Inflammatory macrophage treated with lipopolysaccharide for 4 hours (primary cell): ENCODE measurements around the gene YWHAQ.
"Not testable (repeated sequence)": the region's sequence is repeated elsewhere in the genome, so short reads cannot be mapped to it uniquely, and the experiment has no call there.

Experiments used
- DNase-seq: peaks from one replicate; pipeline ENCODE4 v3.0.0-alpha.2; 2020

Gene YWHAQ

DNA sequence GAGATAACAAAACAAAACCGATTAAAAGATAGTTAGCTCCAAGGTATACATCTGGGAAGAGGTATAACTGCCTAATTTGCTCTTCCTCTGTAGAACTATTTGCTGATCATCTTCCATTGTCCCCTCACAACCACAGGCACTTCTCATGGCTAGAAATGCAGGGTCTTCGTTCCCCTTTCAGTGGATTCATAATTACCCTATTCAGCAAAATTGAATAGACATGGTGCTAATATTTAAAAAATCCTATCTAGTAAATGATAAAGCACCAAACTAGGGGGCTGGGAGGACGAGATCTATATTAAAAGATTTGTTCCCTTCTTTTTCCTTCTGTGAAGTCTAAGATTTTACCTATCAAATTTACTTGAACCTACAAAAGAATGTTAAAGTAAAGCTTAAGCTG, 44.3 kb downstream of the YWHAQ start:
- no peak for DNase-seq

DNA sequence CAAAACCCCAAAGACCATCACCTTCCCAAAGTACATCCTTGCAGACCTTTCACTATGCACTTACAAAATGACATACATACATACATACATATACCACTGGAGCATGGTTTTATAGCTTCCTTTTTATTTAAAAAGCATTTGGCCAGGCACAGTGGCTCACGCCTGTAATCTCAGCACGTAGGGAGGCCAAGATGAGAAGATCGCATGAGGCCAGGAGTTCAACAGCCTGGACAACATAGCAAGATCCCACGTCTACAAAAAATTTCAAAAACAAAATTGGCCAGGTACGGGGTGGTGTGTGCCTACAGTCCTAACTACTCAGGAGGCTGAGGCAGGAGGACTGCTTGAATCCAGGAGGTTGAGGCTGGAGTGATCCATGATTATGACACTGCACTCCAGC, 45.3 kb downstream of the YWHAQ start:
- DNase-seq = no peak

DNA sequence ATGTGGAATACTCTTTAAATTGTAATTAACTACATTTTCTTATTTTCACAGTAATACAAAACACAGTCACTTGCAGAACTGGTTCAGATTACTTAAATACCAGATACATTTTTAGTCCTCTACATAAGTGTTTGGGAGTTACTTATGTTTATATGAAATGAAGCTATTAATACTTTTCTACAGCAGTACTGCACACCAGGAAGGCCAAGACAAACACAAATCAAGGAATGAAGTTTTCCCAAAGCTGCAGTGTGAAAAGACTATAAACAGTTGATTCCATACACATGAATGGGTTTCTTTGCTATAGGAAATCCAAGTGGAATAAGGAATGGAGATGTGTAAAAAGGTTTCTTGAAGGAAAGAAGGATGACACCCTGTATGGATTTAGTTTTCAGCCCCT, 45.9 kb downstream of the YWHAQ start:
- not testable (repeated sequence) for DNase-seq

DNA sequence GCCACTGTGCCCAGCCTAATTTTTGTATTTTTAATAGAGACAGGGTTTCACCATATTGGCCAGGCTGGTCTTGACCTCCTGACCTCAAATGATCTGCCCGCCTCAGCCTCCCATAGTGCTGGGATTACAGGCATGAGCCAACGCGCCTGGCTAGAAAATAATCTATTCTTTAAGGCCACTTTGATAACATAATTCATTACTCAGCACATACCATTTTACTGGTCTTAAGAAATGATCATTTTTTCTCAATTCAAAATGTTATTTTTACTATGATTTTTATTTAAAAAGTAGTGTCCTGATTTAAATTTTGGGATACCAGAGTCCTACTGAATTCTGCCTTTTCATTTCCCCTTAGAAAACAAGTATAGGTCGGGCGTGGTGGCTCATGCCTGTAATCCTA, 48.2 kb downstream of the YWHAQ start:
- DNase-seq = no peak

DNA sequence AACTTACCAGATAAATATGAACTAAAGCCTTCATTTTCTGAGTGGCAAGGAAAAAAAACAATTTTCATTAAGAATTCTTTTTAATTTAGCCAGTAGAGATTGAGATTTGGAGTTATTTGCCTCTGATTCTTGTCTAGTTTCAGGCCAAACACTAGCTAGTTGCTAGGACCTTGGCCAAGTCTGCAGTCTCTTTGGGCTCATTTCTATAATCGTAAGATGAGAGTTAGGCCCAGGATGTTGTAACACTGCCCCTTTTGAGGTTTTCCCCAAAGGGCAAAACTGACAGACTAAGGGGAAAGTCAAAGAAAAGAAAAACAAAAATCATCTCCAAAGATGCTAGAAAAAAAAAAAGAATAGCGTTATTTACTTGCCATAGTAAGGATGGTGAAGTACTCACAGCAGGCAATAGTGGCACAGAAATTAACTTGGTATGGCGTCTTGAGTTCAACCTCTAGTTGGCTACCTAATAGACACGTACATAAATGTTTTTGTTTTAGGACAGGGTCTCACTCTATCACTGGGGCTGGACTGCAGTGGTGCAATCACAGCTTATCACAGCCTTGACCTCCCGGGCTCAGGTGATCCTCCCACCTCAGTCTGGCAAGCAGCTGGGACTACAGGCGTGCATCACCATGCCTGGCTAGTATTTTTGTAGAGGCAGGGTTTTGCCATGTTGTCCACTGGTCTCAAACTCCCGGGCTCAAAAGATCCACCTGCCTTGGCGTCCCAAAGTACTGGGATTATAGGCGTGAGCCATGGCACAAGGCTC, 52.1 kb downstream of the YWHAQ start:
- DNase-seq = no peak

DNA sequence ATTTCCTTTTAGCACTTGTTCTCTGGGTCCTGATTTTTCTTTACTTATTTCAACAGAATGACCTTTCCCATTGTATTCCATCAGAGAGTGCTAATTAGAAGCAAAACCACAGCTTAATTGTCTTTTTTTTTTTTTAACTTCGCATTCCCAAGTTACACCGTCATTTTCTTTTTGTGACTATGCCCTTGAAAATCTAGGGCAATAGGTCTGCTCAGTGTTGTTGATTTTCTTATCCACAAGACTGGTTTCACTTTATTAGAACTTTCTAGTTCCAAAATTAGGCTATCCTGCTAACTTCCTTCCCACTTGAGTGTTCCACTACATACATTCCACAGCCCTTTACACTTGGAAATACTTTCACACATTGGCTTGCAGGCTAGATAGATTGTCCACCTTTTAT, 56.5 kb downstream of the YWHAQ start:
- DNase-seq = no peak

DNA sequence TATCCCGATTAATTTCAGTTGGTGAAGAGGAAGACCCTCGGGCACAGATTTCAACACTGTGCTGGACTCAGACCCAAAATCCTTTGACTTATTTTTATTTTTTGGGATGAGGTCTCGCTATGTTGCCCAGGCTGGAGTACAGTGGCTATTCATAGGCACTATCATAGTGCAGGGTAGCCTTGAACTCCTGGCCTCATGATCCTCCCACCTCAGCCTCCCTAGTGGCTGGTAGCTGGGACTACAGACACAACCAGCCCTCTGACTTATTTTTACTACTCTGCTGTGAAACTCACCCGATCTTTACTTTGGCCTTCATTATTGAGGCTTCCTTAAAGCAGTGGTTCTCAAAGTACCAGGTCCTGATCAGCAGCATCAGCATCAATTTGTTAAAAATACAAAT, 57.0 kb downstream of the YWHAQ start:
- DNase-seq = no peak

DNA sequence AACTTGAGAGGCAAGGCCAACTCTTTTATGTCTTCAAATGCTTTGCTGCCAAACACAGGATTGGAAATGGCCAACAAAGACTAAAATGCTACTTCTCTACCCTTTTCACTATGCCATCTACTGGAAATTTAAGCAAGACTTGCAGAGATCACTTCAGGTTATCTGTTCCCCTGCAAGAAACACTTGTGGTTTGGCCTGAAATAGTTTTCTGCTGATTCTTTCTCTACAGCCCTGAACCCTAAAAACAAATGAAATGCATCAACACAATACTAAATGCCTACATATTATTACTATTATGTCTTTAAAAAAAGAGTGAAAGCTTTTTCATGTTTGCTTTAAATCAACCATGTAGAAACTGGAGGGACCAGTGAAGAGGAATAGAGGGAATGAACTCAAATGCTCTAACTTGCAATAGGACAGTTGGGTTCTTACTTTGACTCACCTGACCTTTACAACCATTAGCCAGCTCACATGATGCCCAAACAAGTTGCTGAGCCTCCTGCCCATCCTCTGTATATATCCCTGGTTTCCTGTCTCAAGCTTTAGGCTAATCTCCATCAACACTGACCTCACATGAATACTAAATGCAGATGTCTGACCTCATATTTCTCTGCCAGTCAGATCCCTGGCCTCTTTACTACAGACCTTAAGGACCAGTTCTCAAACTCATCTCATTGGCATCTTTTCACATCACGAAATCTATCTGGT, 57.6 kb downstream of the YWHAQ start:
- DNase-seq = no peak

DNA sequence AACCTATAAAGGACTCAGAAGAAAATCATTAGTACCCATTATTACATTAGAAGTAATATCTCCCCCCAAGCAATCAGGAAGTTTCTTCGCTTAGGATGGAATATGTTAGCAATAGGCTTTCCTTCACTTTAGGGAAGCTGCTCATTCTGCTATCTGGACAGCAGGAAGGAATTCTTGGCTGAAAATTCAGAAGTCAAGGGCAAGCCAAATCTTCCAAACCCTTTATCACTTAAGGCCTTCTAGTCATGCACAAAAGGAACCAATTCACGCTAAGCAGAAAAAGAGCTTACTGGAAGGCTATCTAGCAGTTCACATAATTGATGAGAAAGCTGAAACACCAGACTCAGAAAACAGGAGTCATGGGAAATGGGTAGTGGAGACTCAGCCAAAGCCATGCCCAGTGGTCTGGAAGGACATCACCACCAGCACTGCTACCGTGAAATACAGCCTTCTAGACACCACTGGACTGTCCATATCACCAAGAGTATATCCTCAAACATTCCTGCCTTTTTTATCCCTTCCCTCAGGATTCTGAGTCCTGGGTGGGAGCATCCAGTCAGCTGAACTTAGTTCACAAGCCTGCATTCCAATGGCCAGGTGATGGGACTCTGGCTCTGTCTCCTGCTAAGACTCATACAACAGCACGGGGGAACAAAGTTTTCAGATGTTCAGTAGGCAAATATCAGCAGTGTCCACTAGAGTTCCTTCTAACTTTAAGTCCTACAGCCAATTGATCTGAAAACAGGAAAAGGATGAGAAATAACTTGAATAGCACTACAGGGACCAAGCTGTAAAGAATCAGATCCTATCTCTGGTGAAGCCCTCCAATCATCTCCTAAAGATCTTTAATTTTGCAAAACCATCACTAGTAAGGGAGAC, 60.4 kb downstream of the YWHAQ start:
- DNase-seq = no peak

DNA sequence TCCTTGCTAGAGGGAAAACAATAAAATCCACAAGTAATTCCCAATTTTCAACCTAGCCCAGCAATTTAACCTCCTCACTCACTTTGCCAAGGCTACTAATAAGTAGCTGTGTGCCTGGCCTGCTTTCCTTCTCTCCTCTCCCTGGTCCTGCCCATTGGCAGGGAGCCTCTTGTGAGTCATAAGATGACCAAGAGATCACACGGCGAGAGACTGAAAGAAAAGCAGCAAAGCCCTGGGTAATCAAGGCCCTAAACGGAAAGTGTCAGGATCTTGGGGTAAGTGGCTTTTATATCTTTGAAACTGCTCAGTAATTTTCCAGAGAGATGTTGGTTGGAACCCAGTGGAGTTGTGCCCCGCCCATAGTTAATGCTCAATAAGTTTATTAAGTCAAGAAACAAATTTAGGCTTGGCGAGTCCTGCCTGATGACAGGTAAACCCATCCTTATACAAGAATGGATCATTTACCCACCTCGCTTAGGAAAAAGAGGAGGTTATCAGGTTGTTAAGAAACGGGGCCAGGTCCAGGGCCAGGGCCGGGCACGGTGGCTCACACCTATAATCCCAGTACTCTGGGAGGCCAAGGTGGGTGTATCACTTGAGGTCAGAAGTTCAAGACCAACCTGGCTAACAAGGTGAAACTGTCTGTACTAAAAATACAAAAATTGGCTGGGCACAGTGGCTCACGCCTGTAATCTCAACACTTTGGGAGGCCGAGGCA, 65.2 kb downstream of the YWHAQ start:
- DNase-seq = peak; percentile 89

DNA sequence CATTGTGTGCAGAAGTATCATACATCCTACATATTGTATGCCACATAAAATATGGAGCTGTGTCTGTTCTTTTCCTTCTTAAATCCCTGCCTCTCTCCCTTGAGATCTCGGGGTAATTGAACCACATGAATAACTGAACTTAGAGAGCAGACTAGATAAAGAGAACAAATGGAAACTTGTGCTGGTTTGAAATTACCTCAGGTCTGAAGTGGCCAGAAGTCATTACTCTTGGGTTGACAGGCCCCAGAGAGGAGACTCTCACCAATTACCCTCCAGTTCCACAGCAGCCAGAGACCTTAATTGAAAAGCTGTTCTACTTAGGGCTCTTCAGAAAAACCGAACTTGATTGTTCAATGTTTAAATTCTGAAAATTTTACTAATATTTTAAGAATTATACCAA, 70.2 kb downstream of the YWHAQ start:
- DNase-seq = no peak

DNA sequence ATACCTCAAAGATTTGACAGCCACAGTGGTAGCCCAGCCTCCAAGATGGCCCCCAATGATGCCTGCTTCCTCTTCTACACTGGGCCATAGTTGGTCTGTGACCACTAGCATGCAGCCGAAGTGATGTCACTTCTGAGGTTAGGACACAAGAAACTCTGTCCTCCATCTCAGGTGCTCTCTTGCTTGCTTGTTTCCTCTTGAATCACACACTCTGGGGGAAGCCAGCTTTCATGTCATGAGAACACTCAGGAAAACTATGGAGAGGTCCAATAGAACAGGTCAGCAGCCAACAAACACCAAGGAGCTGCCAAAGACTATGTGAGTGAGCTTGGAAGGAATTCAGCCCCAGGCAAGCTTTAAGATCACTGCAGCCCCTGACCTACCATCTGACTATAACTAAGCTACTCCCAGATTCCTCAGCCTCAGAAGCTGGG, 71.8 kb downstream of the YWHAQ start:
- peak; percentile 51 for DNase-seq

DNA sequence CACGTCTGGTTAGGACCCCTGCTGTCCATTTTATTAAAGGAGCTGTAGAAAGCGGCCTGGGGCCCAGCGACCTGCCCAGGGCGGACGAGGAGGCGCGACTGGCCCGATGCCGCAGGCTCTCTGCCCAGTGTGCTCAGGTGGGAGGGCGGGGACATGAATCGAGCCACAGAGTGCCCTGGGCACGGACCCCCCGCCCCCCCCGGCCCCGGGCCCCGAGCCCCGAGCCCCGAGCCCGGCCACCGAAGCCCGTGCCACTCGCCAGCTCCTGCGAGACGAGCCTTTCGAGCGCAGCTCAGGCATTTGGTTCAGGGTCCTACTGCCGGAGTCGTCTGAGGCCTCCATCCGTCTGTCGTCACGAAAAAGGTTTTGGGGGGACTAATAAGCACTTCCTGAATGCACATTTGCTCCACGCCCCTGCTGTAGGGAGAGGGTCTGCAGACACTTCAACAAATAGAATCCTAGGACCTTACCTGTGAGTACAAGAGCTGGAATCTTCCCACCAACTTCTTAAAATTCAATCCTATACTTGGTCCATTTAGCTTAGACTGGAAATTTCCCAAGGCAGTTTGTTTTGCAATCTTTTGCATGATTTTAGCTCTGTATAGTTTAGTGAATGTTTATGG, 74.6 kb downstream of the YWHAQ start:
- DNase-seq = peak; percentile 35

DNA sequence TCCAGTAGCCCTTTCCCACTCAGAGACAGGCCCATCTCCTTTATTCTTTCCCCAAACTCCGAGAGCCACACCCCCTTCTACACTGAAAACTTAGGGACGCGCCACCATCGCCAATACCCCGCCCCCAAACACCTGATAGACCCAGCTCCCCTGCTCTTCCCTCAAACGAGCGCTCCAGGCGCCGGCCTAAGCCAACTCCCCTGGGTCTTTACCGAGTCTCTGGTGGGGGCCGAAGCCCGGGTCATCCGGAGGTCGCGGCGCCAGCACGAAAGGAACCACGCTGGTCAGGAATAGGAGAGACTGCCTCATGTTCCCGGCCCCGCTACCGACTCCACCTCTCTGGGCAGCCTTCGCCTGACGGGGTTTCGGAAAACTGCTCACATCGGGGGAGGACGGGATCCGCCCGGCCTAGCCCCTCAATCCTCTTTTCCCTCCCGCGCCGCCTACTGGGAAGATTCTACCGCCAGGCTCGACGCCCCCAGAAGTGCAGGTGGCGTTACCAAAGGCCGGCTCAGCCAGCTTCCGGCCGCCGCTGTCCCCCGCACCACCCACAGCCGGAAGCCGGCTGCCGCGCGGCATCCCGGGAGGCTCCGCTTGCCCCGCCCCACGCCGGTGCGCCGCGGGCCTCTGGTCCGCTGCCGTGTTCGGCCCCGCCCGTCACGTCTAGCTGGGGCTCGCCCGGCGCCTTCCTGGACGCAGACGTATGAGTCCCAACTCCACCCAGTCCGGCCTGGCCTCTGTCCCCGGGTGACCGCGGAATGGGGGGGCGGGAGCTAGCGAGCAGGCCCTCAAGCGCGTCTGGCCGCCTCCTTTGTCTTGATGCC, 75.3 kb downstream of the YWHAQ start, which contains the start of gene ADAM17:
ADAM17 (minus strand) TSS at position 534 of the 824 bp plus-strand sequence; CDS start at position 309, 225 bp downstream.
- DNase-seq = peak; percentile 99

DNA sequence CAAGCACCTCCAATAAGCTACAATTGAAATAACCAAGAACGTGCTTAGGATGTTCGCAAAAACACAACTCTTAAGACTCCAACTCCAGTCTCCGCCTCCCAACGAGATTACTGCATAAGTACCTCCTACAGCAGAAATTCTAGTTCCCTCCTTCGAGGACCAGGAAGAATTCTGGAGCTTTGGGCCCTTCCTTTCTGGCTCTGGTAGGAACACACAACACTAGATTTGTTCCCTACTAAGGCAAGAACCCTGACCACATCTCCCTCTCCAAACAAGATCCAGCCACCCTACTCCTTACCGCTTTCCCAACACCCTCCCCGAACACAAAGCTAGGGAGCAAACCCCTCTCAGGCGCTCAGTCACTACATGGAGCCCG, 75.9 kb downstream of the YWHAQ start:
- DNase-seq = peak; percentile 95

DNA sequence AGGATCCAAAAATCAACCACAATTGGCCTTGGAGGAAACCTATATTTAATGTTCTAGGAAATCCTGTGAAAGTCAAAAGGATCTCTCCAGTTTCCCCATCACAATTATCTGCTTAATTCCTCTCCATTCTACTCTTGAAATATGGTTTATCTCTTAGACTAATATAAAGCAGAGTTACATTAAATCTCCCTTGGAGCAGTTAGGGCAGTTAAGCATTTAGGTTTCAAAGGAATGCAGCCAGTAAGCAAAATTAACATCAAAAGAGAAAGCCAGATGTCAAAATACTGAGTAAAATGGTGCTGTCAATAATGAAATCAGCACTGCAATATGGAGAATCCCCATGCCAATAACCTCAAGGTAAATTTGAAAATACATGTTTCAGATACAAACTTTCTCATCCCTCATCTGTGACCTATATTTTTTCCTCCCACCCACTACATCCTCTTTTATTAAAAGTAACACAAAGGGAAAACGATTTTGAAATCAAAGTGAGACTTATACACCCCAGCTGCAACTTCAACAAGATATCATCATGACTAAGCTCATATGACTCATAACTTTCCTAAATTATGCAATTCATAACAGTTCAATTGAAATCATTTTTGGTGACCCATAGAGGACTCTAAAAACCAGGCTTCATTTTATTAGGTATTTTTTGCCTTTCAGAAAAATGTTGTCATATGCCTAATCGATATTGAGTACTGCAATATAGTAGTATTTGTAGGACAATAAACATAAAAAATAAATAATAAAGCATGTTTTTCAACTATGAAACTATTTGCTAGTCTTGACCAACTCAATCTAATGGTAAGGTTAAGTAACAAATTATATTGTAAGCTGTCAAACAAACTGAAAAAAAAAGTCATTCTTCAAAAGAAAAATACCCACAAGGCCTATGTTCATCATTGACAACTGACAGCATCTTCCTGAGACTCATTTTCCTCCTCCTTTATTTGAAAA, 78.3 kb downstream of the YWHAQ start:
- DNase-seq = peak; percentile 99

DNA sequence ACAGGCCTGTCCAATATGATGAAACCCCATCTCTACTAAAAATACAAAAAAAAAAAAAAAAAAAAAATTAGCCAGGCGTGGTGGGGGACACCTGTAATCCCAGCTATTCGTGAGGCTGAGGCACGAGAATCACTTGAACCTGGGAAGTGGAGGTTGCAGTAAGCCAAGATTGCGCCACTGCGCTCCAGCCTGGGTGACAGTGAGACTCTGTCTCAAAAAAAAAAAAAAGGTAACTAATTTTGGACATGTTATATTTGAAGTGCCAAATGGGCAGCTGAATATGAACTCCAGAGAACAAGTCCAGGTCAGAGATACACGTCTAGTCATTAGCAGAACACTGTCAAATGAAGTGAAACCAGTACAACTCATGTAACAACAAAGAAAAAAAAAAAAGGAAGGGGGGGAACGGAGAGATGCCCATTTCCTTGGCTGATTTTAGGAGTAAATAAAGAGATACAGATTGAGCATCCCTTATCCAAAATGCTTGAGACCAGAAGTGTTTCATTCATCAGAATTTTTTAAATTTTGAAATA, 79.9 kb downstream of the YWHAQ start:
- DNase-seq = peak; percentile 78

DNA sequence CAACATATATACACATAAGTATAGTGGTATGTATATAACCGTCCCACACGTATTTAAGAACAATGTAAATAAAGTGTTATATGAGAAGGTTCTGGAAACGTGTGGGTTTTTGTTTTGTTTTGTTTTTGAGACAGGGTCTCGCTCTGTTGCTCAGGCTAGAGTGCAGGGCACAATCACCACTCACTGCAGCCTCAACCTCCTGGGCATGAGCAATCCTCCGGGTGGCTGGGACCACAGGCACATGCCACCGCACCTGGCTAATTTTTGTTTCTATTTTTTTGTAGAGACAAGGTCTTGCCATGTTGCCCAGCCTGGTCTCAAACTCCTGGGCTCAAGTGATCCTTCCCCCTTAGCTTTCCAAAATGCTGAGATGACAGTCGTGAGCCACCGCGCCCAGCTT, 81.4 kb downstream of the YWHAQ start:
- no peak for DNase-seq

DNA sequence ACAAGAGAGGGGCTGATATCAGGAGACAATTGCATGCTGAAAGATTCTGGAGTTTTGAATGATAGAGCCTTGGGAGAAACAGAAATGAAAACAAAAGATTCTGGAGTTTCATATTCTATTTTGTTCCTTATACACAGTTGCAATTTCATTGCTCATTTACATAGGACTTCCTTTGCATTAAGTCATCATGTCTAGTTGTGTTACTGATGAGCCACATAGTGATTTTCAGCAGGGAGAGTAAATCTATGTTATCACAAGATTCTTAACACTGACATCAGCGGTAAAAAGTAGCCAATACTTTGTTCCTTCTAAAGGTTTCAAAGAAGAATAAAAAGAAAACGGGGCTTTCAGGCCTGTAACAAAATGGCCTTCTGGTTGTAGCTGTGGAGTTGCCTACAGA, 82.3 kb downstream of the YWHAQ start:
- peak; percentile 97 for DNase-seq
